NCI-H526 (cell line): ENCODE results near the gene CRLF1.

Experiments used
- DNase-seq, 2 experiments: peaks; one replicate each; lab custom pipeline; 2025; lab: John Stamatoyannopoulos, UW

CRLF1 gene, protein sequence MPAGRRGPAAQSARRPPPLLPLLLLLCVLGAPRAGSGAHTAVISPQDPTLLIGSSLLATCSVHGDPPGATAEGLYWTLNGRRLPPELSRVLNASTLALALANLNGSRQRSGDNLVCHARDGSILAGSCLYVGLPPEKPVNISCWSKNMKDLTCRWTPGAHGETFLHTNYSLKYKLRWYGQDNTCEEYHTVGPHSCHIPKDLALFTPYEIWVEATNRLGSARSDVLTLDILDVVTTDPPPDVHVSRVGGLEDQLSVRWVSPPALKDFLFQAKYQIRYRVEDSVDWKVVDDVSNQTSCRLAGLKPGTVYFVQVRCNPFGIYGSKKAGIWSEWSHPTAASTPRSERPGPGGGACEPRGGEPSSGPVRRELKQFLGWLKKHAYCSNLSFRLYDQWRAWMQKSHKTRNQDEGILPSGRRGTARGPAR

DNA sequence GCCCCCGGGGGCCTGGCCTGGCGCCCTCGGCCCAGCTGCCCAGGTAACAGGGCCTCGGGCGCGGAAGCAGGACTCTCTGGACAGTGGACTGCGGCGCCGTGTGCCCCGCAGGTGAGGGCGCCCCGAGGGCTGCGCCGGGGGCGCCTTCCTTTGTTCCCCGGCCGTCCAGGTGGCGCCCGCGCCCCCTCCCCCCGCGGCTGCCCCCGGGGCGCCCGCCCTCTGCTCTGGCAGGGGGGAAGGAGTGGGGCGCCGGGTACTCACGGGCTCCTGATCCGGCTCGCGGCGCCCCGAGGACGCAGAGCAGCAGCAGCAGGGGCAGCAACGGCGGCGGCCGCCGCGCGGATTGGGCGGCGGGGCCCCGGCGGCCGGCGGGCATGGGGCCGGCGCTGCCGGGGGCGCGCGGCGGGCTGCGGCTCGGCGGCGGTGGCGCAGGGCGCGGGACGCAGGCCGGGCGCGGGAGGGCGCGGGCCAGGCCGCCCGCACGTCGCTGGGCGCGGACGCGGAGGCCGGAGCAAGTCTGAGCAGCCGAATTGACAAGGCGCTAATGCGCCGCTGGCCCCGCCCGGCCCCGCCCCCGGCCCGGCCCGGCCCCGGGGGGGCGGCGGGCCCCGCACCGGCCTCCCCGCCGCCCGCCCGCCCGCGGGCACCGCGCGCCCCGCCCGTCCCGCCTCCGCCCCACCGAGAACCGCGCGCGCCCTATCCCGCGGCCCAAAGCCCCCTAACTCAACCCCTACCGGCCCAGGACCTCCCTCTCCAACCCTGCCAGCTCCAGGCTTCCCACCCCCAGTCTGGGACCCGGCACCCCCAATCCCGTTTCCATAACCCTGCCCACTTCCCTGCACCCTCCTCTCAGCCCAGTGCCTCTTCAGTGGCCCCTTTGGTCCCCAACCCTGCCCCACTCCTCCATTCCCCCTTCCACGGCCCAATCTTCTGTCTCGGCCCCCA, at the start of gene CRLF1:
TSS of gene CRLF1 (minus strand) at position 519 of the 945 bp plus-strand sequence. CDS start at position 376, 143 bp downstream.
- no peak for DNase-seq

DNA sequence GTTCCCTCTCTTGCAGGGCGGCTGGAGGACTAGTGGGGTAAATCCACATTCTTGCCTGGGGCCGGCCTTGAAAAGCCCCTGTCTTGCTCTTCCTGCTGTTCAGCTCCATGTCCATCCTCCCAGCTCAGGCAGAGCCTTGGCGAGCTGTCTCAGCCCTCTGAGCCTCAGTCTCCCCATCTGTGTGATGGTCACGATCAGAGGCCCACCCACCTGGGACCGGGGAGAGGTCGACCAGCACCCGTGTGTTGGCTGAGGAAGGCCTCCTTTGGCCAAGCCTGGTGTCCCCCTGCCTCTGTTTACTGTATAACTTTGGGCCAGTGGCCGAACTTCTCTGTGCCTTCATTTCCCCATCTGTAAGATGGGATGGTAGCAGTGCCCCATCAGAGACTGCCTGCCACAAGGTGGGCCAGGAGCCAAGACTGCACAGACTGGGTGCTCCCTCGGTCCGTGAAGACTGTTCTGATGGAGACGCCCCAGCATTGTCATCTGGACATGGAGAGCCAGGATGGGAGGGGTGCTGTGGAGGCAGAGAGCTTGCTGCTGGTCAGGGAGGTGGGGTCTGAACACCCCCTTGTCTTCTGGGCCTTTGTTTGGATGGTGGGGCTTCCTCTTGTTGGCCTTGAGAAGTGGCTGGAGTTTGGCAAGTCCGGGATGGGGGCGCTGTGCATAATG, 48.7 kb upstream of the CRLF1 start:
- DNase-seq, result no peak

DNA sequence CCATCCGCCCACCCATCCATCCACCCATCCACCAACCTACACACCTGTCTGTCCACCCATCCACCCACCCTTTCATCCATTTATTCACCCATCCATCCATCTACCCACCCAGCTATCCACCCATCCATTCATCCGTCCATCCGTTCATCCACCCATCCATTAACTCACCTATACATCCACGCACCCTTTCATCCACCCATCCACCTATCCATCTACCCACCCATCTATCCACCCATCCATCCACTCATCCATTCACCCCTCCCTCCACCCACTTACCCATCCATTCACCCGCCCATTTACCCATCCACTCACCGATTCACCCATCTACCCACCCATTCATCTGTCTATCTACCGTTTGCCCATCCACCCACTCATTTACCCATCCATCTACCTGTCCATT, 47.9 kb upstream of the CRLF1 start:
- DNase-seq, result no peak

DNA sequence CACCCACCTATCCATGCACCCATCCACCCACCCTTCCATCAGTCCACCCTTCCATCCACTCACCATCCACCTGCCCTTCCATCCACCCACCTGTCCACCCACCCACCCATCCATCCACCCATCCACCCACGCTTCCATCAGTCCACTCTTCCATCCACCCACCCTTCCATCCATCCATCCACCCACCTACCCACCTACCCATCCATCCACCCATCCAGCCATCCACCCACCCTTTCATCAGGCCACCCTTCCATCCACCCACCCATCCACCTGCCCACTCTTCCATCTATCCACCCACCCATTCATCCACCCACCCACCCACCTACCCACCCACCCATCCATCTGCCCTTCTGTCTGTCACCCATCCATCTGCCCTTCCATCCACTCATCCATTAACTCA, 47.3 kb upstream of the CRLF1 start:
- DNase-seq, result no peak

DNA sequence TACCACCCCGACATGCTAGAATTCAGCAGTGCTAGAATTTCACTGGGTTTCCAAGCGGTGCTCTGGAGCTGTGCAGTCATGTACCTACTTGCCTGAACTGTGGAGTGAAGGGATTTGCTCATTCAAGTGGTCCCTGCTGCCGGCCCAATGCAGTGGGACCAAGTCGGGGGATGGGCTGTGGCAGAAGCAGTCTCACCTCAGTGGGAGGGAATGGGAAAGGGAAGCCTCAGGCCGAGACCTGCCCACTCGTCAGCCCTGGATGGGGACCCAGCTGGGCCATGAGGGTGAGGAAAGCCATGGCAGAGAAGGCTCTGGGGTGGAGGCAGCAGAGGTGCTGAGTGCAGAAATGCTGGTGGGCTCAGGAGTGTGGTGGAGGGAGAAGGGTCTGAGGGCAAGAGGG, 45.1 kb upstream of the CRLF1 start:
- DNase-seq, result no peak

DNA sequence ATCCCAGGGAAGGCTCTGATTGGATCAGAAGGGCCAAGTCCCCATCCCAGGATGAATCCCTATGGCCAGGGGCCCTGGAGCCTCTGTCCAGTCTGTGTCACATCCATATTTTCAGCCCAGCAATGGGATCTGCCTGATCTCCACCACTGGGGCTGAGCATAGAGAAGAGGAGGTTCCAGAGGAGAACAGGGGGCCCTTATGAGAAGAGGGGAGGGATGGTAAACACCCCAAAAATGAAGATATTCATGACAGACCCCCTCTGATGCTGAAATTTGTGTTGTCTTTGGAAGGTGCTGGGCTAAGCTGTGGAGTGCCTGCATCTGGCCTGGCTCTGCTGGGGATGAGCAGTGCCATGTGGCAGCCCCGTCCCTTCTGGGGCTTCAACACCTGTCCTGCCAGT, 44.7 kb upstream of the CRLF1 start:
- DNase-seq, result no peak

DNA sequence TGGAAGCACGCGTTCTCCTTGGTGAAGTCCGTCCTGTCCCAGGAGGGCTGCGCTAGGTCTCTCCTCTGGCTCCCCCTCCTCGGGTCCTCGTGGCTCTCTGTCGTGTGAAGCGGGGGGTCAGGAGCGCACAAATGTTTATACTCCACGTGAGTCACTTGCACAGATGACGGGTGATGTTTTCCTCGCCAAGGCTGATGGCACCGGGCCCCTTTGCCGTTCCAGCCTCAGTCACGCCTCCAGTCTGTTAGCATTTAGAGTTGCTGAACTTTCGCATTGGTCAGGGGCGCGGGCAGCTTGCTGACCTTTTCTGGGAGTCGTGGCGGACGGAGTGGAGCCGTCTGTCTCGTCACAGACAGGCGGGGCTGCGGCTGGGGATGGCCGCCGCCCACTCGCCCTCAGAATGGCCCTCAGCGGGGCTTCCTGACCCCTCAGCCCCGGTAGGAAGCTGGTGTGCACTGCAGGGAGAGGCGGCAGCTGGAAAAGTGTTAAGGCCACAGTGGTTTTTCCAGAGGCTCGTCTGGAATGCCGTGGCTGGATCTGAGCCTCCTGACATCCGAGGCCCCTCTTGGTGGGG, 44.0 kb upstream of the CRLF1 start:
- DNase-seq, result no peak

DNA sequence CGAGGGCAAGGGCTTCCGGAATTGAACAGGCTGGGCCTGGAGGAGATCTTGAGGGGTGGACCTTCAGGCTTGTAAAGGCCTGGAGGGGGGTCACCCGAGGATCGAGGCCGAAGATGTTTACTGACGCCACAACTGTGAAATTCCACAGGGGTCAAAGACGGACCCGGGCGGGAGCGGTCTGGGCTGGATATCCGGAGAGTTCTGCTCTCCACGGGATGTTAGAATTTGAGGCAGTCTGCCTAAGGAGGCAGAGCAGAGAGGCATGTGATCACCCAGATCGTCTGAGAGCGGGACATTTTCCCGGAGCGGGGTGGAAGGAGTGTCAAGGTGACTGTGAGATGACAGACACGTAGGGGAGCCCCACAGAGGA, 43.4 kb upstream of the CRLF1 start:
- no peak for DNase-seq

DNA sequence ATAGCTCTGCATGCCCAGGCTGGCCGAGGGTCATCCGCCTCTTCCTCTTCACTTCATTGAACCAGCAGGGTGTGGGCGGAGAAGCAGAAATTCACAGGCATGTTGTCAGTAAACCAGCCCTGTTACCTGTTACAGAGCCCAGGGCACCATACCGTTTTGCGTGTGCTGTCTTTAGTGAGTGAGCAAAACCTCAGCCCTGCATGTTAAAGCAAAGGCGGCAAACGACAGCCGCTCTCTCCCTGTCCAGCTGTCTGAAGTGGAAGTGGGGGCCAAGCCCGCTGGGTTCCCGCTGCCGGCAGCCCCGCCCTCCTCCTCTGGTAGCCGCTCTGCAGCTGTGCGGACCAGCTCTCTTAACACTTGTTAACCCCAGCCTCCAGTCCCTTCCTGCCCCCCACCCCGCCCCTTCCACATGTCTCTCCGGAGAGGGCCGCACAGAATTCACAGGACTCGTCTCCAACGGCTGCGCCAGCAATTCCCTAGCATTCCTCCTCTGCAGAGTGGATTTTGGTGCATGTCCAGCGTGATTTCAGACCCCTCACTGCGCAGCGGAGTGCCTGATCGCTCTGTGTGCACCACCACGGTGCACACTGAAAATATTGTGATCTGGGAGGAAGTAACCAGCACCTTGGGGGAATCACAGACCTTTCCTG, 42.9 kb upstream of the CRLF1 start:
- DNase-seq, result no peak

DNA sequence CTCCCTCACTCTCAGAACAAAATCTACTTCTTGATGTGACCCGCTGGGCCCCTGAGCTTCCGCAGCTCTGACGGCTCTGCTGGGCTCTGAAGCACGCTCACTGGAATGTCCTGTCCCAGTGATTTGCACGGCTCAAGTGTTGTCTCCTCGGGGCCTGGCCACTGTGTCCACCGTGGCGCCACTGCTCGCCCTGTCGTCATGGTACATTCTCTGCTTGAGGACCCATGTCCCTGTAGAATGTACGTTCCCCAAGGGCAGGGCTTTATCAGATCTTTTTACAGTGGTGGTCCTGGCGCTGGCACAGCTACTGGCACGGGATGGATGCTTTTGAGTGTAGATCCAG, 42.3 kb upstream of the CRLF1 start:
- DNase-seq, result no peak

DNA sequence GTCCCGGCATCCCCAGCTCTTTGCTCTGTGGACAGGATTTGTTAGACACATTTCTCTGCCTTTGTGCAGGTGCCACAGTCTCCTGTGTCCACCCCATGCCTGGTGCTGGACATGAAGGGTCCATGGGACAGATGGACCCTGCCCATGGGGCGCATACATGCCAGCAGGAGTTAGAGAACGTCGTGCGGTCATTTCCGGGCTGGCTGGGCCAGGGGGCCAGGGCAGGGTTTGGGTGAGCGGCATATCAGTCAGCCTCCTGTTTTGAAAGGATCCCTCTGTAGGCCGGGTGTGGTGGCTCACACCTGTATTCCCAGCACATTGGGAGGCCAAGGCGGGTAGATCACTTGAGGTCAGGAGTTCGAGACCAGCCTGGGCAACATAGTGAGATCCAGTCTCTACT, 41.2 kb upstream of the CRLF1 start:
- no peak for DNase-seq

DNA sequence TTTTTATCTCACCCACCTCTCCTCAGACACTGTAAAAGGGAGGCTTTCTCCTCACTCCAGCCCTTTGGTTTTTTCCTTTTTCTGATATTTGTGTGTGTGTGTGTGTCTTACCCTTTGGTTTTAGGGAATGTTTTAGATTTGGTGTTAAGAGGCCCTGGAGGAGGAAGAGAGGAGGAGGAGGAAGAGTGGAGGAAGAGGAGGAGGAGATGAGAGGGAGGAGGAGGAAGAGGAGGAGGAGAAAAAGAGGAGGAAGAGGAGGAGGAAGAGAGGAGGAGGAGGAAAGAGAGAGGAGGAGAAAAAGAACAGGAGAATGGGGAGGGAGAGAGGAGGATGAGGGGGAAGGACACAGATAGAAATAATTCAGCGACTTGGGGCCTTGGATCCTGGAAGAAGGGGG, 40.8 kb upstream of the CRLF1 start:
- no peak for DNase-seq

DNA sequence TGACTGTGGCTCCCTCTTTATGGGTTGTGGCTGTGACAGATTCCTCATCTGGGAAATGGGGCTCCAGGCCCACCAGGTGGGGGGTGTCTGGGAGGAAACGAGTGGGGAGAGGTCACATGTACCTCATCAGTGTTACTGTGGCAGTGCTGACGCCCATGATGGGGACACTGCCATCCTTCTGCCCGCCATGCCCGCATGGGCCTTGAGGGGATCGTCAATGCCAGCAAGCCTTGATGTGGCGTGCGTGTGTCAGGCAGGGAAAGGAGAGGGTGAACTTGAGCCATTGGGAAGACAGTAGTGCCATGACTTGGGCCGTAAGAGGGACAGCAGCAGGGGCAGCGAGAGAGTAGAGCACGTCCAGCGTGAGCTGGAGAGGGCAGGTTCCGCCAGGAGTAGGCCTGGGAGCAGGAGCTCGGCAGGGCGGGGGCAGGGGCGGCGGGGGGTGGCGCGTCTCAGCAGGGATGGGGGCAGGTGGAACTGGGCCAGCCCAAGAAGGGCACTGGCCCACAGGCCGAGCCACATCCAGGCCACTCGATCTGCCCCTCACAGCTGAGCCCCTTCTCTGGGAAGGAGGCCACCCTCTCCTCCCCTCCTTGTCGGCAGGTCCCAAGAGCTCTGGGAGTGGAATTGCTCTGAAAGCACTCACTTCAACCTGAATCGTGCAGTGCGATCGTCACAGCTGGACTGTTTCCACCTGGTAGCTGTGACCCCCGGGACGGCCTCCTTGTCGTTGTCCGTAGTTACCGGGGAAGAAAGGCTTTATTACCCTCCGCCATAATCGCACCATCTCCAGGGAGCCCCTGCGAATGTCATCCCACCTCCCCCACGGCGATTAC, 40.2 kb upstream of the CRLF1 start:
- no peak for DNase-seq

DNA sequence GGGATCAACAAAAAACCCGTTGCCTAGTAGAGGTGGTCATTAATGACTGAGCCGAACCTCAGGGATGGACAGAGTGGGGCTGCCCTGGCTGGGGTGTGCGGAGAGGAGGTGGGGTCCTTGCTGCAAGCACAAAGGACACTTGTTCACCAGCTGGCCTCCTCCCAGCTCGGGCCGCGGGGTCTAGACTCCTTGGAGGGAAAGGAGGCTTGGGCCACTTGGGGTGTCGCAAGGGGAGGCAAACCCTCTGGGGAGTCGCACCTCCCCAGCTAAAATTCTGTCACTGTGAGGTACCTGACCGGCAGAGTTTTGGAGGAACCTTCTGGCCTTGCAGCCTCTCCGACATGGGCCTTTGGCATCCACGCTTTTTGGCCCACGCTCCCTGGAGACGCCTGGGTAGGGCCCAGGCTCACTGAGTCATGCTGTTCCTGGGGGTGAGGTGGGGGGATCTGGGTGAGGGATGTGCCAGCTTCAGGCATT, 38.5 kb upstream of the CRLF1 start:
- DNase-seq, result no peak

DNA sequence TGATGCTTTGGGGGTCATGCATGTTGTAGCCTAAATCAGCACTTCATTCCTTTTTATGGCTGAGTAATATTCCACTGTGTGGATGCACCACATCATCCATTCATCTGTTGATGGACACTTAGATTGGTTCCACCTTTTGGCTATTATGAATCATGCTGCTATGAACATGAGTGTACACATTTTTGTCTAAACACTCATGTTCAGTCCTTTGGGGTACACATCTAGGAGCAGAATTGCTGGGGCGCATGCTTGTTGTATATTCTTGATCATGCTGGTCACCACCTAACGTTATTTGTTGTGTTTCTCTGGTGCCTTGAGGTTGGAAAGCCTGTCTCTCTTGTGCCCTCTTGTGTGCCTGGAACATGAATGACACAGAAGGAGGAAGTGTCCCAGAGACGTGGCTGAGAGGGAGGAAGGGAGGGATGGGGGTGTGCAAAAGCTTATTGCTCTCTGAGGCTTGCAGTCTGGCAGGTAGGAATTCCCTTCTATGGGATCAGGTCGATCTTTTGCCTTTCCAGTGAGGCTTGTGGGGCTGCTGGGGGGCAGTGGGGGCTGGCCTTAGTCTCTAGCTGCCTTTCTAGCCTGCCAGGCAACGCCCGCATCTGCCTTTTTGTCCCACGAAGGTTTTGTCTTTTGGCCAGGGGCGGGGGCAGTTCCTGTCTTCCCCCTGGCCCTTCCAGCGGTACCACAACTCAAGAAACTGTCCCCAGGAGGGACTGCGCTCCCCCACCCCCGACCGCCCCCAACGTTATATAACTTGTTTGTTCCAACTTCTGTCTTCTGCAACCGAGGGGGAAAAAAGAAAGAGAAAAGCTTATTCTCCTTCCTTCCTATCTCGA, 37.8 kb upstream of the CRLF1 start:
- no peak for DNase-seq

DNA sequence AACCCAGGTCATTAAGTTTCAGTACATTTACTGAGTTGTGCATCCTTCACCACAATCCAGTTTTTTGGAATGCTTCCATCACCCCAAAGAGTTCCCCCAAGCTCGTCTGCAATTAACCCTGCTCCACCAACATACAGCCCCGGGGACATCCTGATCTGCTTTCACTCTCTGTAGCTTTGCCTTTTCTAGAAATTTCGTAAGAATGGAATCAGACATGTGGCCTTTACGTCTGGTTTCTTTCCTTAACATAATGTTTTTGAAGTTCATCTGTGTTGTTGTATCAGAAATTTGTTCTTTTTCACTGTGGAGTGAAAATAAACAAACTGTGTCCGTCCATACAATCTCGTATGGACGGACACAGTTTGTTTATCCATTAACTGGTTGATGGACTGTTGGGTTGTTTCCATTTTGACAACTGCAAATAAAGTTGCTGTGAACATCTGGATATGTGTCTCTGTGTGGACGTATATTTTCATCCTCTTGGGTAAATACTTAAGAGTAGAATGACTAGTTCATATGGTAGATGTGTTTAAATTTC, 33.2 kb upstream of the CRLF1 start:
- no peak for DNase-seq

DNA sequence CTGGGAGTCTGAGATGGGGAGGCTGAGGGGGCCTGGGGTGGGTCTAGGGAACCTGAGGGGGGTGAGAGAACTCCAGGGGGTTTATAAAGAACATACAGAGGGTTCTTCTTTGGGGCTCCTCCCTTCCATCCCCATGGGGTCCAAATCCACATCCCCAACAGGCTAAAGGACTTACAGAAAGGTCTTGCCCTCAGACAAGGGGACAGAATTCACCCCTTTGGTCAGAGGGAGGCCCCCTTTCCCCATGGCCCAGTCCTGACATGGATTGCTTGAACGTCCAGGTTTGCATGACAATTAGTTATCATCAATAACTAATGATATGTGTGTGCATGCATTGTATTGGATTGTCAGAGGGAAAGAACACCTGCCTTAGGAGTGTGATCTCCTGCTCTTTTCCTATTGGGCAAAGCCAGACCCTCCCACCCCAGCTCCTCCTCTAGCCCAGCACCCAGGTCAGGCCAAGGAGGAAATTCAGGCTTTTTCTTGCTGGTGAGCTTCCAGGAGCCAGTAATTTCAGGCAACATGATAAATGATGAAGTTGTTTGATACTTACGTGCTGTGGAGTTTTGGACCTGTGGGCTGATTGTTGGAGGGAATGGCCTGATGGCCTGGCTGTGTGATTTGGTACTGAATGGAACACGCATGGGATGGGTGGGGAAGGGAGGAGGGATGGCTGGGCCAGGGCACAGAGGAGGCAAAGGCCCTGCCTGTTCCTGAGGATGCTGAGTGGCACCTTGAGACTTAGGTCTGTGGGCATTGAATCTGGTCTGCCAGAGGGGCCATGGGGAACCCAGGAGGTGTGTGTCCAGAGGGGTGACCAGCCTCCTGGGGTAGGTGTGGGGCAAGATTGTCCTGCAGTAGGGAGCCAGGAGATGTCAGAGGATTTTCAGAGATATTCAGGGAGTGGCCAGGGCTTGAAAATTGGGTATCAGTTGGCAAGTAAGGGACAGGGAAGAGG, 31.4 kb upstream of the CRLF1 start:
- peak in 1 of 2 experiments; percentile 45 for DNase-seq

DNA sequence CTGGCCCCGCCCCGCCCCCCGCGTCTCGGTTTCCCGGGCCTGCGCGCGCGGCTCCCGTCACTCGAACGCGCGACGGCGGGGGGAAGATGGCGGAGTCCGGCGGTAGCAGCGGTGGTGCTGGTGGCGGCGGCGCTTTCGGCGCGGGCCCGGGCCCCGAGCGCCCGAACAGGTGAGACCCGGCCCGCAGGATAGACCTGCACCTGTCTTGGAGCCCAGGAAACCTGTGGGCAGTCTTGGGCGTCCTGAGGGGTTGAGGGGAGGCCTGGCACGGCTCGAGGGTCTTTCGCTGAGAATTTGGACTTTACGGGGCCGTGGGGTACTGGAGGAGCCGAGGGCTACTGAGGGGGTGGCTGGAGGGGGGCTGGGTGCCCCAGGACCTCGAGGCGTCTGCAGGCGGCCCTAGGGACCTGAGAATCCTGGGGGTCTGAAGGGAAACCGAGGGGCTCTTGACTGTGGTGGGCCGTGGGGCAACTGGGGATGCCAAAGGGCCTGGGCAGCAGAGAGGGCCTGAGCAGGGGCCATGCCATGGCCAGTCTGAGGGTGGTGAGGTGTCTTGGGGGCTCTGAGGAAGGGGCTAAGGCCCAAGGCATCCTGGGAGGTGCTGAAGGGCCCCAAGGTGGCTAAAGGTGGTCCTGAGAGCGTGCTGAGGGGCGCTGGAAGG, 30.5 kb upstream of the CRLF1 start, which contains the start of gene KLHL26:
TSS of gene KLHL26 (plus strand) at position 60 of the 661 bp plus-strand sequence. CDS start at position 87, 27 bp downstream.
- no peak for DNase-seq
